NB4 (cell line): Measurements from ENCODE around the gene MOB1B.
"Not testable (repeated sequence)": the region's sequence is repeated elsewhere in the genome, so short reads cannot be mapped to it uniquely, and the experiment has no call there.

Experiments used
- DNase-seq: peaks from one replicate; pipeline ENCODE4 v3.0.0; 2010; ENCODE audit warnings: low read depth
- H3K4me3 ChIP-seq: one replicate; pipeline ENCODE4 v1.5.1; 2011; ENCODE audit warnings: mild to moderate bottlenecking, low read depth, low read length, moderate library complexity
- MAX ChIP-seq: IDR thresholded peaks from 2 replicates; pipeline ENCODE4 v1.6.1; 2011; ENCODE audit warnings: low read depth, low read length
- MYC ChIP-seq: IDR thresholded peaks from 2 replicates; pipeline ENCODE4 v1.6.1; 2011; ENCODE audit warnings: low read depth, low read length
- POLR2A ChIP-seq: IDR thresholded peaks from 2 replicates; pipeline ENCODE4 v1.6.1; 2011; ENCODE audit warnings: mild to moderate bottlenecking; ENCODE audit not compliant: insufficient read length; ENCODE audit errors: extremely low read depth
- TF ChIP-seq, protein P1 (sequence below): IDR thresholded peaks from one replicate; pipeline ENCODE4 v1.5.1; 2012; ENCODE audit warnings: low read depth, low read length

The MOB1B gene

DNA sequence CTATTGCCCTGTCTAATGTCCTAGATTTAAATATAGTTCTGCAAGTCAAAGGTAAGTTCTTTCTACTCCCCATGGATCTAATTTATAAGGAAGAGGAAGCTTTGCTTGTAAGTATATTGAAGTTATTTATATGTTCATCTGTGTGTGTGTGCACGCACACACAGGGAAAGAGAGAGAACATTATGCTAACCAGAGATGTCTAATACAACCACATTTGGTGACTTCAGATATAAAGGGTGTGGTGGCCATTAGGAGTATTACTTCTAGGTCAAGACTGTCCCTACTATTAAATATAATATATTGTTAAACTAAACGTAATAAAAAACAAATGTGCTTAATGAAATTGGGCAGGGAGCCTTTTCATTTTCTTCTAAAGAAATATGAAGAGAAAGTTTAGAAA, 95.4 kb downstream of the MOB1B start:
- TF ChIP-seq MYC (no peak), MAX (no peak), POLR2A (no peak)
- TF ChIP-seq, protein P1, sequence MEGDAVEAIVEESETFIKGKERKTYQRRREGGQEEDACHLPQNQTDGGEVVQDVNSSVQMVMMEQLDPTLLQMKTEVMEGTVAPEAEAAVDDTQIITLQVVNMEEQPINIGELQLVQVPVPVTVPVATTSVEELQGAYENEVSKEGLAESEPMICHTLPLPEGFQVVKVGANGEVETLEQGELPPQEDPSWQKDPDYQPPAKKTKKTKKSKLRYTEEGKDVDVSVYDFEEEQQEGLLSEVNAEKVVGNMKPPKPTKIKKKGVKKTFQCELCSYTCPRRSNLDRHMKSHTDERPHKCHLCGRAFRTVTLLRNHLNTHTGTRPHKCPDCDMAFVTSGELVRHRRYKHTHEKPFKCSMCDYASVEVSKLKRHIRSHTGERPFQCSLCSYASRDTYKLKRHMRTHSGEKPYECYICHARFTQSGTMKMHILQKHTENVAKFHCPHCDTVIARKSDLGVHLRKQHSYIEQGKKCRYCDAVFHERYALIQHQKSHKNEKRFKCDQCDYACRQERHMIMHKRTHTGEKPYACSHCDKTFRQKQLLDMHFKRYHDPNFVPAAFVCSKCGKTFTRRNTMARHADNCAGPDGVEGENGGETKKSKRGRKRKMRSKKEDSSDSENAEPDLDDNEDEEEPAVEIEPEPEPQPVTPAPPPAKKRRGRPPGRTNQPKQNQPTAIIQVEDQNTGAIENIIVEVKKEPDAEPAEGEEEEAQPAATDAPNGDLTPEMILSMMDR = no peak
- no peak for DNase-seq
- H3K4me3 ChIP-seq = no peak overlapping the region

GRCh38 chr4:70999639-71000038, 97.5 kb downstream of the MOB1B start:
- not testable (repeated sequence) for DNase-seq, H3K4me3 ChIP-seq

GRCh38 chr4:71001363-71001762, 99.2 kb downstream of the MOB1B start:
- not testable (repeated sequence) for H3K4me3 ChIP-seq, DNase-seq

GRCh38 chr4:71004281-71004851, 102.2 kb downstream of the MOB1B start:
- no peak overlapping the region for H3K4me3 ChIP-seq
- no peak for DNase-seq
- TF ChIP-seq POLR2A = no peak
- TF ChIP-seq MAX = no peak
- no peak for TF ChIP-seq MYC
- TF ChIP-seq, protein P1 = no peak

- not testable (repeated sequence) for H3K4me3 ChIP-seq, DNase-seq
These were observed 102.9 kb downstream of the MOB1B start for GRCh38 chr4:71005025-71005424.

DNA sequence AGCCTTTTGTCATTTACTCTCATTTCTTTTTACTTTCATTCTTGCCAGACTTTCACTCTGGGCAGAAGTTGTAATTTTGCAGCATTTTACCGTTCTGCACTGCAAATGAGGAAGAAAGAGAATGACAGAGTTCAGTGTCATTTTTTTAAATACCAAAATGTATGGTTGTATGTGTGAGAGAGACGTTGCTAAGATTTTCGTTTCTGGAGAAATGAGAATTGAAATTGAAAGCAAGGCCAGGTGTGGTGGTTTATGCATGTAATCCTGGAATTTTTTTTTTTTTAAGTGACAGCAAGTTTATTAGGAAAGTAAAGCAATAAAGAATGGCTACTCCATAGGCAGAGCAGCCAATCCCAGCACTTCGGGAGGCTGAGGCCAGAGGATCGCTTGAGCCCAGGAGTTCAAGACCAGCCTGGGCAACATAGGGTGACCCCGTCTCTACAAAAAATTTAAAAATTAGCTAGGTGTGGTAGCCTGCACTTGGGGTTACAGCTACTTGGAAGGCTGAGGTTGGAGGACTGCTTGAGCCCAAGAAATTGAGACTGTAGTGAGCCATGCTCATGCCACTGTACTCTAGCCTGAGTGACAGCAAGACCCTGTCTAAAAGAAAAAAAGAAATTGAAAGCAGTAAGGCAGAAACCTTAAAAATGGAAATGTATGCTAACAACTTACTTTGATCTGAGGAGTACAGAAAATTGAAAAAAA, 104.2 kb downstream of the MOB1B start:
- DNase-seq = no peak
- TF ChIP-seq, protein P1 = no peak
- TF ChIP-seq MAX = no peak
- no peak for TF ChIP-seq POLR2A
- no peak for TF ChIP-seq MYC
- no peak overlapping the region for H3K4me3 ChIP-seq

- H3K4me3 ChIP-seq = no peak overlapping the region
- TF ChIP-seq POLR2A (no peak), MYC (no peak), MAX (no peak)
- TF ChIP-seq, protein P1 = no peak
- no peak for DNase-seq
These were observed 106.0 kb downstream of the MOB1B start for GRCh38 chr4:71008196-71008595.
